Activated T-cell treated with anti-CD3 and anti-CD28 coated beads for 1 hour (primary cell): ENCODE data around the gene OR2AT4.
"Not testable (repeated sequence)": the region's sequence is repeated elsewhere in the genome, so short reads cannot be mapped to it uniquely, and the experiment has no call there.

Experiments
- DNase-seq: peaks from one replicate; pipeline ENCODE4 v3.0.0-alpha.2; 2020; ENCODE audit warnings: low read depth

Gene OR2AT4

GRCh38 chr11:75068559-75068958 is 28.1 kb downstream of the OR2AT4 start:
- no peak for DNase-seq

DNA sequence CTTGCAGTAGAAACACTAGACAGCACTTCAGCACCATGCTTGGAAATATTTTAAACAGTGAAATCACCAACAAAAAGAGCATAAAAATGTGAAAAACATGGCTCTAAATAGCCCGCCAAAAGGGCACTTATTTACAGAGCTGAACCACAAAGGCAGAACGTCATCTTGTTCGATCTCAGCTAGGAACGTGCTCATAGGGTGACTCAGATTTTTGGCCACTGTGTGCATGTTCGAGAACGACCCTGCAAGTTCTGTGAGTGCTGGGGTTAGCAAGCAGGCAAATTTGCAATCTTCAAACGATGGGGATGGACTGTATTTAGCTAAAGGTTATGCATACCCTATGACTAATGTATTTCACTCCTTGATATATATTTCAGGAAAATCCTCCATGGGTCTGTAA is 30.6 kb downstream of the OR2AT4 start:
- no peak for DNase-seq

DNA sequence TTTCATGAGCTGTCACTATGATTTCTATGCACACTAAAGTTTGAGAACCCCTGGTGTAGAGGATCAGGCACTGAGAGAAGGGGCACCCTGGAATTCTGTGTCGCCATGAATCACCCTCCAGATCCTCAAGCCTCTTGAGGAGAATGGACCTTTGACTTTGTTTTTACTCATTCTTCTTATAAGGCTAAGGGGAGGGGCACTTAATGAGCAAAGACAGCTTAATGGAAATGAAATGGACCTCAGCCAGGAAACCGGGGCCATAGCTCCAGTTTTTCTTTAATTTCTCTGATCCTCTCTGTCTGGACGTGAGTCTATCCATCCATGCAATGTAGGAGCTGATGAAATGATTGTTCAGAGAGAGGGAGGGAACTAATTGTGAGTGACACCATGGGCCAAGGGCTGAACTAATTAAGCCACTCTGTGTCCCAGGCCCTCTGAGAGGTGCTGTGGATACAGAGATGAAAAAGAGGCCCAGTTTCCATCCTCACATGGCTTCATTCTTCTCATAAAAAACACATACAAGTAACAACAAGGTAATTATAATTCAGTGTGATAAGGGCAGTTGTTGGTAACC is 32.8 kb downstream of the OR2AT4 start:
- no peak for DNase-seq

DNA sequence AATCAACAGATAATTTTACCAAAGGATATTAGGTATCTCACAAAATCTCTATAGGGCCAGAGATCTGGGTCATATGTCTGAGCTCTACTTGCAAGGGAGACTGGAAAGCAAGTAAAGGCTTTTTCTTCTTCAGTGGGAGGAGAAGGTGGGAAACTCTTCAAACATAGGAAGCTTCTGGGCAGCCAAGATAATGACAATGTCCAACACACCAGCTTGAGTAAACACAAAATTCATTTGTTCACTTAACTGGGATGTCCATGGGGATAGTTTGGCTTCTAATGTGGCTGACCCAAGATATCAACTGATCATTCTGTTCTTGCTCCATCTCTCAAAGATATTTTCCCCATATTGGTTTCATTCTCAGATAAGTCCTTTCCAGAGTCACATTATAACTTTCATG is 37.4 kb downstream of the OR2AT4 start:
- no peak for DNase-seq

GRCh38 chr11:75056814-75057213 is 39.9 kb downstream of the OR2AT4 start:
- DNase-seq = no peak

- DNase-seq = no peak
Observed at GRCh38 chr11:75055511-75055910, 41.2 kb downstream of the OR2AT4 start.

DNA sequence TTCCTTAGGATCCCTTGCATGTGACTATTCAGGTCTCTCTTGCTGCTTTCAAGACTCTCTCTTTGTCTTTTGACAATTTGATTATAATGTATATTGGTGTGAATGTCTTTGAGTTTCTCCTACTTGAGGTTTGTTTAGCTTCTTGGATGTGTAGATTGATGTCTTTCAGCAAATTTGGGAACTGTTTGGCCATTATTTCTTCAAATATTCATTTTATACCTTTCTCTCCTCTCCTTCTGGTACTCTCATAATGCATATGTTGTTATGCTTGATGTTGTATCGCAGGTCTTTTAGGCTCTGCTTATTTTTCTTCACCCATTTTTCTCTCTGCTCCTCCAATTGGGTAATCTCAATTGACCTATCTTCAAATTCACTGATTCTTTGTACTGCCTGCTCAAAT is 44.2 kb downstream of the OR2AT4 start:
- no peak for DNase-seq

DNA sequence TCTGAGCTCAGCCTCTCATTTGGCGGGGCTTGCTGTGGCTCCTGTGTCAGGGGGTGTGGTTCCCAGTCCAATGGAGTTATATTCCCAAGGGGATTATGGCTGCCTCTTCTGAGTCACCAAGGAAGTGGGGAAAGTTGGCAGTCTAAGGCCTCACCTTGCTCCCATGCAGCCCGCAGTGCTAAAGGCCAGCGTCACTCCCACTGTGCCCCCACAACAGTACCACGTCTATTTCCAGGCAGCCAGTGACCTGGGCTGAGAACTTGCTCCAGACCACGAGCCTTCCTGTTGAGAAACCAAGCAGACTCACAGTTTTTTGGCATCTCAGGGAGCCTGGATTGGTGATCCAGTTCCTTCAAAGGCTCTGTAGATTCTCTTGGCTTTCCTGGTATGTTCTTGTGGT is 45.6 kb downstream of the OR2AT4 start:
- no peak for DNase-seq

- DNase-seq = no peak
Observed at GRCh38 chr11:75050516-75050915, 46.2 kb downstream of the OR2AT4 start.

- not testable (repeated sequence) for DNase-seq
Observed at GRCh38 chr11:75049501-75050266, 47.0 kb downstream of the OR2AT4 start.

DNA sequence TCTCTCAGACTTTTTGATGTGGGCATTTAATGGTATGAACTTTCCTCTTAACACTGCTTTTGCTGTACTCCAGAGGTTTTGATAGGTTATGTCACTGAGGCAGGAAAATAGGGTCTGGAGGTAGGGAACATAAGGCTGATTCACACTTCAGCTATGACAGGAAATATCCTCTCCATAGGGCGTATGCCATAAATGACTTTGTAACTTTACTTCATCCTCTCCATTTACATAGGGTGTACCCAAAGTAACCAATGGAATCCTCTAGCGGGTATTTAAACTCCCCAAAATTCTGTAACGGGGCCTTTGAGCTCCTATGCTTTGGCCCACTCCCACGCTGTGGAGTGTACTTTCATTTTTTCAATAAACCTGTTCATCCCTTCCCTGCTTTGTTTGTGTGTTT is 49.5 kb downstream of the OR2AT4 start:
- no peak for DNase-seq

DNA sequence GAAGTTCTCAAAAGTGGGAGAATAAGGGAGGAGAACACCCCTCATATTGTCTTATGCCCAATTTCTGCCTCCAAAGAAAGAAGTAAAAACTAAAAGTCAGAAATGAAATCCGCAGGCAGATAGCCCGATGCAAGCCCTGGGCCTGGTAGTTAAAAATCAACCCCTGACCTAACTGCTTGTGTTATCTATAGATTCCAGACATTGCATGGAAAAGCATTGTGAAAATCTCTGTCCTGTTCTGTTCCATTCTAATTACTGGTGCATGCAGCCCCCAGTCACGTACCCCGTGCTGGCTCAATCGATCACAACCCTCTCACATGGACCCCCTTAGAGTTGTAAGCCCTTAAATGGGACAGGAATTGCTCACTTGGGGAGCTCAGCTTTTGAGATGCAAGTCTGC is 50.0 kb downstream of the OR2AT4 start:
- not testable (repeated sequence) for DNase-seq

DNA sequence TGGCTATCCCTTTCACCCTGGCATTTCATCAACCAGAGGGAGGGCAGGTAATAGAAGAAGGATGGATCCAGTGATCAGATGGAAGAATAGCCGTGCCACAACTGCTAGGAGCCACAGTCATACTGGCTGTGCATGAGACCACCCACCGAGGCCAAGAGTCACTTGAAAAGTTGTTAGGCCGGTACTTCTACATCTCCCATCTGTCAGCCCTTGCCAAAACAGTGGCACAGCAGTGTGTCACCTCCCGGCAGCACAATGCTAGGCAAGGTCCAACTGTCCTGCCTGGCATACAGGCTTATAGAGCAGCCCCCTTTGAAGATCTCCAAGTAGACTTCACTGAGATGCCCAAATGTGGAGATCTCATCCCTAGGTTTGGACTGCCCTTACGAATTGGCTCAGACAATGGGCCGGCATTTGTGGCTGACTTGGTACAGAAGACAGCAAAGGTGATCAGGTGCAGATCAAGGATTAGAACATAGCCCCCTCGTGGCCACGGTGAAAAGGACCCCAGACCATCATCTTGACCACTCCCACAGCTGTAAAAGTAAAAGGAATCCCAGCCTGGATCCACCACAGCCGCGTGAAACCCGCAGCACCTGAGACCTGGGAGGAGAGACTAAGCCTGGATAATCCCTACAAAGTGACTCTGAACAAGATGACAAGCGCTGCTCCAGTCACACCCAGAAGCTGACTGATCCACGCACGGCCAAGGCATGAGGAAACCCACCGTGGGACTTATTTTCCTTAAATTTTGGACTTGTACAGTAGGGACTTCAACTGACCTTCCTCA is 52.1 kb downstream of the OR2AT4 start:
- DNase-seq = not testable (repeated sequence)

- DNase-seq = not testable (repeated sequence)
Observed at GRCh38 chr11:75041821-75042220, 54.9 kb downstream of the OR2AT4 start.

- DNase-seq = no peak
Observed at GRCh38 chr11:75041263-75041662, 55.4 kb downstream of the OR2AT4 start.

- no peak for DNase-seq
Observed at GRCh38 chr11:75040167-75040770, 56.4 kb downstream of the OR2AT4 start.

- no peak for DNase-seq
Observed at GRCh38 chr11:75035911-75036565, 60.6 kb downstream of the OR2AT4 start.

- DNase-seq = no peak
Observed at GRCh38 chr11:75035256-75035655, 61.4 kb downstream of the OR2AT4 start.

DNA sequence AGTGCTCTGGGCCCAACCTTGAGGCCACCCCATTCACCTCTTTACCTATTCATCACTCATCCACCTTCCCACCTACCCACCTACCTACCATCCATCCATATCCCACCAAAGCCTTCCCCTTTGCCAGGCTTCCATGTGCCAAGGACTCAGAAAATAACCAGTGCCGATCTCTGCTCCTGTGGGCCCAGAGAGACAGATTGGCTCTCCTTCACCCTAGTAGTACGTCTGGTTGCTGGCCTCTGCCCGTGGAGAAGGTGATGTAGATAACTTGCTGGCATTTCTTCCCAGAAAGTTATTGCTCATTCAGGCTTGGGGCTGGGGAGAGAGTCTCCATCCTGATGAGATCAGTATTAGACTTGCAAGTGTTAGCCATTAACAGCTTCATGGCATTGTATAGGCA is 62.8 kb downstream of the OR2AT4 start:
- no peak for DNase-seq

GRCh38 chr11:75032550-75032935 is 64.1 kb downstream of the OR2AT4 start:
- DNase-seq = no peak

DNA sequence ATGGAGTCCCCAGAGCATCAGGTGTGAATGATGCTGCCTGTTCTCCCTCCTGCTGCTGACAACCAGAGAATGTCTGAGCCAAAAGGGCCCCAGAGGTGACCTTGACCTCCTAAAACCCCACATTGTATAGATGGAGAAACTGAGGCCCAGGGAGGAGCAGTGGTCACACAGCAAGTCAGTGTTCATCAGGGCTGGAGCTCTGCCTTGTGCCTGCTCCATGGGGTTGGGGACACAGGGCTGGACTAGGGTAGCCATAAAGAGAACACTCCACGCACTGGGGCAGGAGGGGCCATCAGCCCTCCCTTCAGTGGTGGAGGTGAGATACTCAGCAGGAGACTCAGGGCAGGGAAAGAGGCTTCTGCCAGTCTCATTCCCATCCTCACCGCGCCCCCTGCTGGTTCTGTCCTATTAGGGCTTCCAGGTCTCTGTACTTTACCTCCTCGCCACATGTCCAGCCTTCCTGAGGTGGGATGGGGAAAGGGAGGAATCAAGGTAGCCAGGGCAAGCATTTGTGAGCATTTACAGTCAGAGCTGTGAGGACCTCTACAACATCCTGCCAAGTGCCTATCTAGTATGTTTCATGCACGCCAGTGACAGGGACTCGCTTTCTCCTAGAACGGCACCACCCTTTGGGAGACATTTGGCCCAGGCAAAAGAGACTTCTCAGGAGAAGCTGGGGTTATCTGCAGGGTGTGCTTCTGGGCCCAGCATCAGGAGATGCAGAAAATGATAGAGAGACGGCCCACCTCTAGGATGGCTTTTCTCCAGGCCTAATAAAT is 64.7 kb downstream of the OR2AT4 start:
- peak; percentile 58 for DNase-seq
